Measurements from ENCODE around the gene FAHD2B. TPM values are rescaled to one million over a fixed set of nuclear protein-coding genes. Genes with fewer than 3 reads are reported as not detected.
"Not testable (repeated sequence)": the region's sequence is repeated elsewhere in the genome, so short reads cannot be mapped to it uniquely, and the experiment has no call there.

Gene FAHD2B, protein sequence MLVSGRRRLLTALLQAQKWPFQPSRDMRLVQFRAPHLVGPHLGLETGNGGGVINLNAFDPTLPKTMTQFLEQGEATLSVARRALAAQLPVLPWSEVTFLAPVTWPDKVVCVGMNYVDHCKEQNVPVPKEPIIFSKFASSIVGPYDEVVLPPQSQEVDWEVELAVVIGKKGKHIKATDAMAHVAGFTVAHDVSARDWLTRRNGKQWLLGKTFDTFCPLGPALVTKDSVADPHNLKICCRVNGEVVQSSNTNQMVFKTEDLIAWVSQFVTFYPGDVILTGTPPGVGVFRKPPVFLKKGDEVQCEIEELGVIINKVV
- 13.0 and 24.3 TPM in 2 replicates for total RNA-seq (ENCODE audit: low replicate concordance)

DNA sequence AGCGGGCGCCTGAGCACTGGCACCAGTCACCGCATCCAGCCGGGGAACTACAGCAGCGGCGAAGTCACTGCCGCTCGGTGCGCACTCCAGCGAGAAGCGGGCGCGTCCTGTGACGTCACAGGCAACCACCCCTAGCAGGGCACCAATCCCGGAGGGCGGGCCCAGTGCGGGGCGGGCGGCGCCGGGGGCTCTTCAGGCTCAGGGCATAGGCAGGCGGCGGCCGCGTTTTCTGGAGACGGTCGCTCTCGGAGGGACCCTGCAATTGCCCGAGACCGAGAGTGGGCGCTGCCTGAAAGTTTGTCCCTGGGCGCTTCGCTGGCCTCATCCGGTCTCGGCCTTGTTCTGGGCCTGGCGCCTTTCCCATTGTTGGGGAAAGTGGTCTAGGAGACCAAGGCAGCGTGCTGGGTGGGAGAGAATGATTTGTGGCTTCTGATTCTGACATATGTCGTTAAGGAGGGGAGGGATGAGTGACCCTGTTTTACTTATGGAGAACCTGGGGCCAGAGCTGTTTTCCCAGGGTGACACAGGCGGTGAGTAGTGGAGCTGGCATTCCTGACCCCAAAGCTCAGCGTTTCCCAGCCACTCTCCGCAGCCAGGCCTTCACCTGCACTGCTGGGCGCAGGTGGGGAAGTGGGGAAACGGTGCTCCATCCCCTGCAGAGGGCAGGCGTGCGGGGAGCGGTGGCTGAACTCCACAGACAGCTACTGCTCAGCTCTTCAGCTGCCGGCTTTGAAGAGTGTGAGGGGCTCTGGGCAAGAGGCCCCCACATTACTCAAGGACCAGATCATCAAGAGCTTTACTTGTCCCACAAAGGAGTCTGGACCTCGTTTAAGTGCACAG, at the start of gene FAHD2B:
TSS of gene FAHD2B (minus strand) at position 111 of the 840 bp plus-strand sequence. CDS start 3,176 bp downstream, outside the sequence.
- peak within 1 kb of the TSS; percentile 86 for H3K4me3 Mint-ChIP-seq
- H3K27ac Mint-ChIP-seq; H3K9ac ChIP-seq; H3K27me3 Mint-ChIP-seq (ENCODE audit: insufficient read depth, low read depth); H3K4me1 ChIP-seq; H3K36me3 ChIP-seq; H3K36me3 Mint-ChIP-seq; H3F3A ChIP-seq (ENCODE audit: low read depth); H3K4me1 Mint-ChIP-seq; H4K20me1 ChIP-seq (ENCODE audit: low read depth); H3K27me3 ChIP-seq; H3K79me2 ChIP-seq (ENCODE audit: low read depth); H3K9me3 Mint-ChIP-seq; H3K9me3 ChIP-seq (ENCODE audit: low read depth); H3K27ac ChIP-seq: not testable (repeated sequence)
- H3K4me2 ChIP-seq = peak within 1 kb of the TSS; percentile 87
- peak within 1 kb of the TSS; percentile 49 for H3K4me3 ChIP-seq
- DNase-seq (ENCODE audit: low spot score) = peak; percentile 90
- H2AFZ ChIP-seq (replicated peaks) = peak within 1 kb of the TSS; percentile 82

DNA sequence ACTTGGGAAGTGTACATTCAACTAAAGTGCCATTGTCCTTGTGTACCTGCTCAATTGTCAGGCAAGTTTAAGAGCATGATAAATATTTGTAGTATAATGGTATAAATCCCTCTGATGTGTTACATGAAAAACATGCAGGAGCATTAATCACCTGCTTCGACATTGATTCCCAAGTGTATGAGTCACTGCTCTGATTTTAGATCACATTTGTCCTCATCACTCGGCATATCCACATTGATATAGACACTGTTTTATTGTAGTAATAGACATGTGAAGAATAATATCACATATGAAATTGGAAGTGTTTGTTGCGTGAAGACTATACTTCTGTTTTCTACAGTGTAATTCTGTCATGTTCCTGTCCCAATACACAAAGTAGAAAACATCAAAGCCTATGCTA, 49.3 kb upstream of the FAHD2B start:
- not testable (repeated sequence) for H3F3A ChIP-seq (ENCODE audit: low read depth); DNase-seq (ENCODE audit: low spot score); H3K9me3 ChIP-seq (ENCODE audit: low read depth); H3K4me3 Mint-ChIP-seq; H3K4me1 Mint-ChIP-seq; H4K20me1 ChIP-seq (ENCODE audit: low read depth); H3K27ac Mint-ChIP-seq; H3K9me3 Mint-ChIP-seq; H3K4me1 ChIP-seq; H3K9ac ChIP-seq; H3K27me3 Mint-ChIP-seq (ENCODE audit: insufficient read depth, low read depth); H2AFZ ChIP-seq (replicated peaks); H3K79me2 ChIP-seq (ENCODE audit: low read depth); H3K27ac ChIP-seq; H3K27me3 ChIP-seq; H3K36me3 ChIP-seq; H3K4me2 ChIP-seq; H3K4me3 ChIP-seq
- H3K36me3 Mint-ChIP-seq = peaks cover 13% of the 10 kb centered on the region

GRCh38 chr2:97129090-97129489, 34.4 kb upstream of the FAHD2B start:
- not testable (repeated sequence) for H2AFZ ChIP-seq (replicated peaks); H3K27ac Mint-ChIP-seq; H4K20me1 ChIP-seq (ENCODE audit: low read depth); H3K4me2 ChIP-seq; H3K9me3 ChIP-seq (ENCODE audit: low read depth); H3K79me2 ChIP-seq (ENCODE audit: low read depth); H3K27me3 ChIP-seq; H3K36me3 ChIP-seq; H3K27me3 Mint-ChIP-seq (ENCODE audit: insufficient read depth, low read depth); H3K4me1 Mint-ChIP-seq; H3K4me1 ChIP-seq; DNase-seq (ENCODE audit: low spot score); H3K4me3 ChIP-seq; H3K9me3 Mint-ChIP-seq; H3F3A ChIP-seq (ENCODE audit: low read depth); H3K27ac ChIP-seq; H3K9ac ChIP-seq; H3K4me3 Mint-ChIP-seq
- H3K36me3 Mint-ChIP-seq = peaks cover 16% of the 10 kb centered on the region

DNA sequence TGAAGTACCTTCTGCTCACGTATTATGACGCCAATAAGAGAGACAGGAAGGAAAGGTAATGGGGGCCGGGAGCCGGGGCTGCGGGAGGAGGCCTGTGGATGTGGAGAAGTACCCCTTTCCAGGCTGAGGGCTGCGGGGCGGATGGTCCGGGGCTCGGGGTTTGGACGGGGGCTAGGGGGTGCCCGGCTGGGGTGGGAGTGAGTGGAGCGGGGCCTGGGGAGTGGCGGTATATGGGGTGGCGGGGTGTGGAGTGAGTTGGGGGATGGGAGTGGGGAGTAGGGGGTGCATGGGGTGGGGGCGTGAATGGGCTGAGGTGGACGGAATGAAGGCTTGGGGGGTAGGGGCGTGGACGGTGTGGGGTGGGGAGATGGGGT, 19.2 kb upstream of the FAHD2B start:
- Mint-ChIP-seq H3K27ac (peak overlapping the region; percentile 87), H3K4me3 (peak overlapping the region; percentile 100)
- H3K9me3 ChIP-seq (ENCODE audit: low read depth); H3F3A ChIP-seq (ENCODE audit: low read depth); H3K27me3 Mint-ChIP-seq (ENCODE audit: insufficient read depth, low read depth); DNase-seq (ENCODE audit: low spot score); H3K79me2 ChIP-seq (ENCODE audit: low read depth); H3K4me1 ChIP-seq; H3K36me3 Mint-ChIP-seq; H3K9ac ChIP-seq; H3K27ac ChIP-seq; H3K4me1 Mint-ChIP-seq; H3K36me3 ChIP-seq; H3K27me3 ChIP-seq; H4K20me1 ChIP-seq (ENCODE audit: low read depth); H3K9me3 Mint-ChIP-seq: not testable (repeated sequence)
- peak overlapping the region; percentile 99 for H3K4me3 ChIP-seq
- H3K4me2 ChIP-seq = peak overlapping the region; percentile 93
- peak overlapping the region; percentile 97 for H2AFZ ChIP-seq (replicated peaks)

DNA sequence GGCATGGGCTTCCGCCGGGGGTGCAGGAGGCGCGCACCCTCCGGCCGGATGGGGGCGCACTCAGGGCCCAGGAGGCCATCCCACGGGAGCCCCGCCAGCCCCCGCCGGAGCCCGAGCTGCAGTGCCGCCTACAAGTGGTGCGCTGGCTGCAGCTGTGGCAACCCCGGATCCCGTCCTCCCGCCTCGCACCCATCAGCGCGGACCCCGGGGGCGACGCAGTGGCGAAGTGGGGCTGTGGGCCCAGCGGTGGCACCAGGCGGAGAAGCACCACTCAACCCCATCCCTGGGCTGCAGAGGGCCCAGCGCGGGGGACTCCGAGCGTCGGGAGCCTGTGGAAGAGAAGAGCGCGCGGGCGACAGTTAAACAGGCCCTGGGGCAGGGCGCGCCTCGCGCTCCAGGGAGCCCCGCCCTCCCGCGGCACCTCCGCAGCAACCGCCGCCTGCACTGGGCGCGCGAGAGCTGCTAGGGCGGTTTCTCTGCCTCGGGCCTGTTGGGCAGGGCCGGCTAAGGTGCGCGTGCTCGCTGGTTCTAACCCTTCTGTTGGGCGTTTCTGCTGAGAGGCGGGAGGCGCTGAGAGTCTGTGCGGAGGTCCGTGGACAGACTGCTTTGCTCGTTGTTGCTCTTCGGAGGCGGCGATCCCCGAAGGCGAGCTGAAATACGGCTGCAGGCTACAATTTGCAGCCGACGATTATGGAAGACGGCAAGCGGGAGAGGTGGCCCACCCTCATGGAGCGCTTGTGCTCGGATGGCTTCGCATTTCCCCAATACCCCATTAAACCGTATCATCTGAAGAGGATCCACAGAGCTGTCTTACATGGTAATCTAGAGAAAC, 18.6 kb upstream of the FAHD2B start, which contains the start of gene ANKRD36:
TSS of gene ANKRD36 (plus strand) at position 104 of the 832 bp plus-strand sequence. CDS start at position 691, 587 bp downstream.
- not testable (repeated sequence) for H3K9me3 ChIP-seq (ENCODE audit: low read depth); H3K79me2 ChIP-seq (ENCODE audit: low read depth); H3K9me3 Mint-ChIP-seq; H3K4me1 Mint-ChIP-seq; H3K4me1 ChIP-seq; H3K27ac ChIP-seq; H4K20me1 ChIP-seq (ENCODE audit: low read depth); H3K27me3 ChIP-seq; H3K36me3 ChIP-seq; H3K27me3 Mint-ChIP-seq (ENCODE audit: insufficient read depth, low read depth); H3K9ac ChIP-seq; H3F3A ChIP-seq (ENCODE audit: low read depth); H3K36me3 Mint-ChIP-seq
- Mint-ChIP-seq H3K4me3 (peak within 1 kb of the TSS; percentile 100), H3K27ac (peak within 1 kb of the TSS; percentile 87)
- peak; percentile 58 for TF ChIP-seq CTCF (IDR thresholded peaks at IDR 0.05)
- H2AFZ ChIP-seq (replicated peaks) = peak within 1 kb of the TSS; percentile 99
- peak; percentile 89 for DNase-seq (ENCODE audit: low spot score)
- peak within 1 kb of the TSS; percentile 99 for H3K4me3 ChIP-seq
- peak within 1 kb of the TSS; percentile 93 for H3K4me2 ChIP-seq
